Stromal cell of bone marrow (primary cell): ENCODE measurements around the gene CENPP.
"Not testable (repeated sequence)": the region's sequence is repeated elsewhere in the genome, so short reads cannot be mapped to it uniquely, and the experiment has no call there.

ENCODE experiments used
- DNase-seq: peaks from one replicate; pipeline ENCODE4 v3.0.0-alpha.2; 2012; ENCODE audit warnings: low read depth

CENPP gene

GRCh38 chr9:92381775-92382174 is 56.0 kb downstream of the CENPP start:
- no peak for DNase-seq

- peak; percentile 55 for DNase-seq
Observed at GRCh38 chr9:92384375-92384774, 58.6 kb downstream of the CENPP start.

GRCh38 chr9:92385001-92385400 is 59.2 kb downstream of the CENPP start:
- DNase-seq = no peak

- DNase-seq = no peak
Observed at GRCh38 chr9:92385477-92385876, 59.7 kb downstream of the CENPP start.

- no peak for DNase-seq
Observed at GRCh38 chr9:92385953-92386352, 60.2 kb downstream of the CENPP start.

GRCh38 chr9:92392690-92393089 is 66.9 kb downstream of the CENPP start:
- DNase-seq = no peak

GRCh38 chr9:92393686-92394085 is 67.9 kb downstream of the CENPP start:
- no peak for DNase-seq

GRCh38 chr9:92395617-92396016 is 69.9 kb downstream of the CENPP start:
- no peak for DNase-seq

GRCh38 chr9:92397853-92398252 is 72.1 kb downstream of the CENPP start:
- no peak for DNase-seq

GRCh38 chr9:92402360-92402759 is 76.6 kb downstream of the CENPP start:
- DNase-seq = no peak

- no peak for DNase-seq
Observed at GRCh38 chr9:92402826-92403745, 77.3 kb downstream of the CENPP start.

- DNase-seq = no peak
Observed at GRCh38 chr9:92404042-92404836, 78.5 kb downstream of the CENPP start, which contains the start of gene OGN. OGN (minus strand) TSS chr9:92404578; CDS start chr9:92403407, 1,171 bp downstream.

- no peak for DNase-seq
Observed at GRCh38 chr9:92405818-92406217, 80.1 kb downstream of the CENPP start.

- DNase-seq = no peak
Observed at GRCh38 chr9:92406477-92406876, 80.7 kb downstream of the CENPP start.

GRCh38 chr9:92407818-92408217 is 82.1 kb downstream of the CENPP start:
- DNase-seq = no peak

- no peak for DNase-seq
Observed at GRCh38 chr9:92408747-92409478, 83.2 kb downstream of the CENPP start.

- not testable (repeated sequence) for DNase-seq
Observed at GRCh38 chr9:92411157-92411556, 85.4 kb downstream of the CENPP start.

- DNase-seq = no peak
Observed at GRCh38 chr9:92414566-92414965, 88.8 kb downstream of the CENPP start.

GRCh38 chr9:92422611-92423338 is 97.0 kb downstream of the CENPP start:
- no peak for DNase-seq

- DNase-seq = no peak
Observed at GRCh38 chr9:92423612-92424011, 97.9 kb downstream of the CENPP start.

- no peak for DNase-seq
Observed at GRCh38 chr9:92424340-92424739, 98.6 kb downstream of the CENPP start, which contains the start of gene OMD. OMD (minus strand) TSS chr9:92424471; CDS start chr9:92417558, 6,913 bp downstream.
